GM12873 (cell line): ENCODE results near the gene KIF1A.

Experiments used
- CTCF ChIP-seq: IDR thresholded peaks from 2 replicates; pipeline ENCODE4 v1.5.1; 2012; ENCODE audit warnings: low read depth, mild to moderate bottlenecking, moderate library complexity, low read length, control low read depth; ENCODE audit not compliant: insufficient read depth; ENCODE audit errors: missing control alignments

Gene KIF1A

GRCh38 chr2:240811346-240812300, 8.4 kb downstream of the KIF1A start:
- TF ChIP-seq CTCF, result no peak

GRCh38 chr2:240810621-240811020, 9.4 kb downstream of the KIF1A start:
- no peak for TF ChIP-seq CTCF

- no peak for TF ChIP-seq CTCF
Observed at GRCh38 chr2:240810199-240810598, 9.8 kb downstream of the KIF1A start.

- TF ChIP-seq CTCF, result no peak
Observed at GRCh38 chr2:240809276-240809675, 10.7 kb downstream of the KIF1A start.

- TF ChIP-seq CTCF, result no peak
Observed at GRCh38 chr2:240806459-240806858, 13.6 kb downstream of the KIF1A start.

- no peak for TF ChIP-seq CTCF
Observed at GRCh38 chr2:240806006-240806405, 14.0 kb downstream of the KIF1A start.

- TF ChIP-seq CTCF, result no peak
Observed at GRCh38 chr2:240803191-240803590, 16.8 kb downstream of the KIF1A start.
